Measurements from ENCODE around the gene GNG4. TPM values are rescaled to one million over a fixed set of nuclear protein-coding genes. Genes with fewer than 3 reads are reported as not detected.
A peak's percentile ranks its signal among the peaks of the same experiment; 100 is the strongest.
"Not testable (repeated sequence)": the region's sequence is repeated elsewhere in the genome, so short reads cannot be mapped to it uniquely, and the experiment has no call there.

The GNG4 gene
- total and polyA plus RNA-seq, 8 donors, result 1.1 to 3.2 (median 2.0) TPM; not detected in 2

DNA sequence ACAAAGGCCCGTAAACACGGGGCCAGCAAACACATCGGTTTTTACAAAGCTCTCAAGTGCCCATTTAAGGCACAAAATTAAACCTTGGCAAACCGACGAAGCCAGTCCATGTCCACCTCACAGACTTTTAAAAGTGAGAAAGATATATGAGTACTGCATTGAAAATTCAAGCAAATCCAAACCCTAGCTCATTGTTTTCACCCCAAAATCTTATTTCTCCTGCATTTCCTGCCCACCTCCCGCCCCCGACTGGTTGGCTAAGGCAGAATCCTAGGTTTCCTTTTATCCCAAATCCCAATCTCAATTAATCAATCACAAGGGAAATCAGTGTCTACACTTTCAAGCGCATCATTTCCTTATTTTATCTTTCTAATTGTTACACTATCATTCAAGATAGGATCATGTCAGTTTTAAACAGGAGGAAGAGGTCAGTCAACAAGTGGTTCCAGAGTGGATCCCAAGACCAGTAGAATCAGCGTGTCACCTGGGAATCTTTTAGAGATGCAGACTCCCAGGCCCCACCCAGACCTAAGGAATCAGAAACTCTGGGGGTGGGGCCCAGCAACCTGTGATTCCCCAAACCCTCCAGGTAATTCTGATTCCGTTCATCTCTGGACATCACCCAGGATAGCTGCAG is 1.7 kb upstream of the GNG4 start:
- H3K27ac ChIP-seq, result no peak overlapping the region
- DNase-seq, result no peak
- intact Hi-C loops (cut with DNase I), result no loop called here
- TF ChIP-seq, protein P1, sequence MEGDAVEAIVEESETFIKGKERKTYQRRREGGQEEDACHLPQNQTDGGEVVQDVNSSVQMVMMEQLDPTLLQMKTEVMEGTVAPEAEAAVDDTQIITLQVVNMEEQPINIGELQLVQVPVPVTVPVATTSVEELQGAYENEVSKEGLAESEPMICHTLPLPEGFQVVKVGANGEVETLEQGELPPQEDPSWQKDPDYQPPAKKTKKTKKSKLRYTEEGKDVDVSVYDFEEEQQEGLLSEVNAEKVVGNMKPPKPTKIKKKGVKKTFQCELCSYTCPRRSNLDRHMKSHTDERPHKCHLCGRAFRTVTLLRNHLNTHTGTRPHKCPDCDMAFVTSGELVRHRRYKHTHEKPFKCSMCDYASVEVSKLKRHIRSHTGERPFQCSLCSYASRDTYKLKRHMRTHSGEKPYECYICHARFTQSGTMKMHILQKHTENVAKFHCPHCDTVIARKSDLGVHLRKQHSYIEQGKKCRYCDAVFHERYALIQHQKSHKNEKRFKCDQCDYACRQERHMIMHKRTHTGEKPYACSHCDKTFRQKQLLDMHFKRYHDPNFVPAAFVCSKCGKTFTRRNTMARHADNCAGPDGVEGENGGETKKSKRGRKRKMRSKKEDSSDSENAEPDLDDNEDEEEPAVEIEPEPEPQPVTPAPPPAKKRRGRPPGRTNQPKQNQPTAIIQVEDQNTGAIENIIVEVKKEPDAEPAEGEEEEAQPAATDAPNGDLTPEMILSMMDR (IDR thresholded peaks at IDR 0.05), result no peak
- H3K4me3 ChIP-seq, result no peak overlapping the region
- no peaks in the 10 kb centered on the region for H3K9me3 ChIP-seq
- no peak for ATAC-seq
- H3K4me1 ChIP-seq, result peaks cover 10 to 28% of the 10 kb centered on the region in 2 donors
- peaks cover 55 to 93% of the 10 kb centered on the region in 2 donors for H3K27me3 ChIP-seq
- H3K36me3 ChIP-seq, result no peaks in the 10 kb centered on the region

DNA sequence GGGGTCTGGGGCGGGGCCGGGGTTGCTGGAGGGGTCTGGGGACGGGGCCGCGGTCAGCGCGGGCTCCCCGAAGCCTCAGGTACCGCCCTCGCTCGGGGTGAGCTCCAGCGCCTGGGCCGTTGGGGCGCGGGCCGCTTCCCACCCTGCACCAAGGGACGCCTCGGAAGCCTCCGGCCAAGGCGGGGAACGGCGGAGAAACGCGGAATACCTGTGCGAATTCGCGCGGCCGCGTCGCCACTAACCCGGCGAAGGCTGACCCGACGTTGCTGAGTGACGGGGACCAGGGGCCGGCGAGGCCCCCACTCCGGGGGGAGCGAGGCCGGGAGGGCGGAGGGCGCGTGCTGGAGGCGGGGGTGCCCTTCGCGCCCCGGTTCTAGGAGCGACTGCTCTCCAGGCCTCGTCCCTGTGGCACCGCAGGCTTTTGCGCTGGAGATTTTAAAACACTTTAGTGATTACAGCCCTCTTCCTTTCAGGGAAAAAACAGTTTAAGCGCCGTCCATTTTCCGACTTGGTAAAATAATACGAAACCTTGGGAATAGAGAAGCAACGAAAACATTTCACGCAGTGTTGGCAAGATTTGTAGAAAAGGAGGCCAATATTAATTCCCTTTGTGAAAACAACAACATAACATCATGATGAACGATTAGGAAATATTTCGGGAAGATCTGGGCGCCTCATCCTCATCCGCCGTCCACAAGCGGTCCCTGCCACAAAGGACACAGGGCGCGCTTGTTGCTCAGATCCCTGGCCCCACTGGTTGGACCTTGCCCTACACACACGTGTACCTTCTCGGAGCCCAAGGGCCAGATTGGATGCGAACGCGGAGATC is 971 bp upstream of the GNG4 start:
- Histone ChIP-seq H3K4me1 (peaks cover 10 to 28% of the 10 kb centered on the region in 2 donors), H3K36me3 (no peaks in the 10 kb centered on the region), H3K27ac (no peak overlapping the region), H3K4me3 (peak overlapping the region in 1 of 2 donors; percentile 38), H3K9me3 (no peaks in the 10 kb centered on the region), H3K27me3 (peaks cover 57 to 100% of the 10 kb centered on the region in 2 donors)
- DNase-seq, result peak in 3 of 4 donors; percentile 14 to 85 (median 20)
- TF ChIP-seq, protein P1 (IDR thresholded peaks at IDR 0.05), result no peak
- intact Hi-C loops (cut with DNase I), result no loop called here
- ATAC-seq, result peak; percentile 31

DNA sequence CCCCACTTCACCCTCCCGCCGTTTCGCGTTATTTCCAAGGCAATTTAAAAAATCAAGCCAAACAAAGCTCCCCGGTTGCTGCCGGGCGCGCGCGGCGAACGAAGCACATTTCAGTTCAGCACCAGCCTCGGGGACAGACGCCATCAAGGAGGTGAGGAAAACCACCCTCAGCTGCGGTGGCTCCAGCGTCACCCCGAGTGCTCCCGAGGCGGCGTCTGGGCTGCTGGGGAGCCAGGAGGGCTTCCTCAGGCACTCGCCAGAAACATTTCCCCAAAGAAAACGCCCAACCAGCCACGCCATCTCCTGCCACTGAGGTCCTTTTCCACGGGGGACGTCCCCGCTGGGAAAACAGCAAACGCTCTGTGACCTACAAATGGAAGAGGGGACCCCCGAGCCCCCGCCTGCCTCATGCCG is 623 bp downstream of the GNG4 start:
- Histone ChIP-seq H3K27me3 (peaks cover 57 to 100% of the 10 kb centered on the region in 2 donors), H3K36me3 (no peaks in the 10 kb centered on the region), H3K4me1 (peaks cover 10 to 28% of the 10 kb centered on the region in 2 donors), H3K9me3 (no peaks in the 10 kb centered on the region), H3K27ac (no peak overlapping the region), H3K4me3 (peak overlapping the region; percentile 10 to 38)
- ATAC-seq (peak; percentile 96), DNase-seq (peak in 3 of 4 donors; percentile 51 to 85 (median 69))
- TF ChIP-seq, protein P1 (IDR thresholded peaks at IDR 0.05), result no peak
- intact Hi-C loops (cut with DNase I), result no loop called here

DNA sequence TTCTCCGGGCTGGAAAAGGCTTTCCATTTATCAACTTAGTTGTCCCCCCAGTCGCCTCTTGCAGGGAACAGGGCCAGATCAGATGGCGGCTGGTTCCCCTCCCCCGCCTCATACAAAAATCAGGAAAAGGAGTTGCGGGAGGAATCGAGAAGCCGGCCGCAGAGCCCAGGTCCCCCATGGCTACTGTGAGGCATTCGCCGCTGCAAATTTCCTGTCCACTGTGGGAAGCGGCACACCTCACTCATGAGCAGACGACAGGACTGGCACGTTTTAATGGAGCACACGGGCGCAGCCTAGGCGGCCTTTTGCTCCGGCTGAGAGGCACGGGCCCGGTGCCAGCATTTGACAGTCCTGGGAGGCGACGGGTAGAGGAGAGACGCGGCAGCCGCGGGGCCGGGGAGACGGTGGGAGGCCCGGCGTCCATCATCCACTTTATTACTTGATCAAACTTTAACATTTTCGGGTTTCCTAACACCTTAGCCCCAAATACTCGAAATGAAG is 1.1 kb downstream of the GNG4 start:
- DNase-seq (peak in 1 of 4 donors; percentile 28), ATAC-seq (peak; percentile 27)
- Histone ChIP-seq H3K4me3 (peak overlapping the region in 1 of 2 donors; percentile 38), H3K4me1 (peaks cover 10 to 28% of the 10 kb centered on the region in 2 donors), H3K27me3 (peaks cover 55 to 100% of the 10 kb centered on the region in 2 donors), H3K9me3 (no peaks in the 10 kb centered on the region), H3K27ac (no peak overlapping the region), H3K36me3 (no peaks in the 10 kb centered on the region)
- TF ChIP-seq, protein P1 (IDR thresholded peaks at IDR 0.05), result no peak
- intact Hi-C loops (cut with DNase I), result no loop called here

DNA sequence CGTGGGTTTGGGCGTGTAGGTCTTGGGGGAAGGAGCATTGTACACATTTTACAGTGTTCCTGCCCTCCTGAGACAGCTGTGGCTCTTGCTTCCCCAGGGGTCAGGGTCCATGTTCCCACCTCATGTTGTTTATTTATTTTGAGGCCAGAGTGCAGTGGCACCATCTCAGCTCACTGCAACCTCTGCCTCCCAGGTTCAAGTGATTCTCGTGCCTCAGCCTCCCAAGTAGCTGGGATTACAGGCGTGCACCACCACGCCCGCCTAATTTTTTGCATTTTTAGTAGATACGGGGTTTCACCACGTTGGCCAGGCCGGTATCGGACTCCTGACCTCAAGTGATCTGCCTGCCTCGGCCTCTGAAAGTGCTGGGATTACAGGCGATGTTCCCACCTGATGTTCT is 2.0 kb downstream of the GNG4 start:
- DNase-seq, result not testable (repeated sequence)

More for the DNA sequence above, 2.0 kb downstream of the GNG4 start:
- H3K4me1 ChIP-seq, result peaks cover 10 to 28% of the 10 kb centered on the region in 2 donors
- H3K36me3 ChIP-seq; H3K27ac ChIP-seq; intact Hi-C loops (cut with DNase I); H3K4me3 ChIP-seq; H3K9me3 ChIP-seq; ATAC-seq: not testable (repeated sequence)
- H3K27me3 ChIP-seq, result peaks cover 51 to 100% of the 10 kb centered on the region in 2 donors

Measured in left lung (tissue), 10 donors.